ENCODE results near the gene EXOC8. TPM values are rescaled to one million over a fixed set of nuclear protein-coding genes. Genes with fewer than 3 reads are reported as not detected.

EXOC8 gene
- total RNA-seq, 1 experiment from 2014 or later: 12.6 TPM

DNA sequence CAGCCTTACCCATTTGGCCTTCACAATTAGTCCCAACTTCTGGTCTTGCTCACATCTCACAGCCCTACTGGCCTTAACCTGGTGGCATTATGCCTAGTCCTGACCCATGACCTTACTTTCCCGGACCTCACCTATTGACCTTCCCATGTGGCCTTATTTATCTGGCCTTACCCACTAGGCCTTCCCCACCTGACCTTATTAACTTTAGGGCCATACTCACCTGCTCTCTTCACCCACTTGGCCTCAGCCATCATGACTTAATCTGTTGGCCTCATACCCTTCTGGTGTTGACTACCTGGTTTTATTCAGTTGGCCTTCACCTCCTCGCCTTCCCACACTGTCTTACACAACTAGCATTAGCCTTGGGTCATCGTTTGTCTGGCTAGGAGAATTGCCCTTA is 35.7 kb downstream of the EXOC8 start:
- DNase-seq: no peak
- no peaks in the 10 kb centered on the region for H3K4me1 ChIP-seq (ENCODE audit: low read length)
- H3K79me2 ChIP-seq (ENCODE audit: low read length): no peaks in the 10 kb centered on the region

DNA sequence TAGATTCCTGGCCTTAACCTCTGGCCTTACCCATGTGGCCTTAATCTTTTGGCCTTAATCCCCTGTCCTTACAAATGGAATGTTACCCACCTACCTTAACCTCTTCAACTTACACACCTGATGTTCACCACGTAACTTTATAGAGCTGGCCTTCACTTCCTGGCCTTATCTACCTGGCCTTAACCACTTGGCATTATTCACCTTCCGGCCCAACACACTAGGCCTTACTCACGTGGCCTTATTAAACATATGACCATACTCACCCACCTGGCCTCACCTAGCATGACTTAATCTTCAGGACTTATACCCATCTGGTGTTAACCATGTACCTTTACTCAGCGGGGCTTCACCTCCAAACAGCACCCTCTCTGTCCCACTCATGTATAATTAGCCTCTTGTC is 41.7 kb downstream of the EXOC8 start:
- no peaks in the 10 kb centered on the region for H4K20me1 ChIP-seq (ENCODE audit: insufficient read depth, low read depth, low read length)
- no peak overlapping the region for H2AFZ ChIP-seq (ENCODE audit: low read length)
- H3K4me2 ChIP-seq (ENCODE audit: low read depth, low read length, poor library complexity, severe bottlenecking): no peak overlapping the region
- H3K27ac ChIP-seq (ENCODE audit: low read length): no peak overlapping the region
- H3K9me2 ChIP-seq (replicated peaks; ENCODE audit: insufficient read depth, low read length): no peaks in the 10 kb centered on the region; the same call in 1 of the 2 replicates
- no peaks in the 10 kb centered on the region for H3K9me3 ChIP-seq (ENCODE audit: low read length)
- no peaks in the 10 kb centered on the region for H3K4me1 ChIP-seq (ENCODE audit: low read length)
- H3K9ac ChIP-seq (ENCODE audit: low read length): no peak overlapping the region
- H3K36me3 ChIP-seq (ENCODE audit: insufficient read depth, low read length): no peaks in the 10 kb centered on the region
- no peaks in the 10 kb centered on the region for H3K79me2 ChIP-seq (ENCODE audit: low read length)
- DNase-seq: no peak
- H3K27me3 ChIP-seq (ENCODE audit: low read length): no peaks in the 10 kb centered on the region
- H3K4me3 ChIP-seq (ENCODE audit: low read length): no peak overlapping the region

More for the DNA sequence above, 35.7 kb downstream of the EXOC8 start:
- H3K9me3 ChIP-seq (ENCODE audit: low read length): no peaks in the 10 kb centered on the region
- no peaks in the 10 kb centered on the region for H3K27me3 ChIP-seq (ENCODE audit: low read length)
- no peaks in the 10 kb centered on the region for H4K20me1 ChIP-seq (ENCODE audit: insufficient read depth, low read depth, low read length)
- H3K9ac ChIP-seq (ENCODE audit: low read length): no peak overlapping the region
- H3K4me3 ChIP-seq (ENCODE audit: low read length): no peak overlapping the region
- no peak overlapping the region for H2AFZ ChIP-seq (ENCODE audit: low read length)
- H3K27ac ChIP-seq (ENCODE audit: low read length): no peak overlapping the region
- no peaks in the 10 kb centered on the region for H3K36me3 ChIP-seq (ENCODE audit: insufficient read depth, low read length)
- no peak overlapping the region for H3K4me2 ChIP-seq (ENCODE audit: low read depth, low read length, poor library complexity, severe bottlenecking)
- H3K9me2 ChIP-seq (replicated peaks; ENCODE audit: insufficient read depth, low read length): peaks cover 3% of the 10 kb centered on the region; the same call in 1 of the 2 replicates

- Histone ChIP-seq H4K20me1 (ENCODE audit: insufficient read depth, low read depth, low read length) (no peaks in the 10 kb centered on the region), H3K4me2 (ENCODE audit: low read depth, low read length, poor library complexity, severe bottlenecking) (no peak overlapping the region), H3K27me3 (ENCODE audit: low read length) (no peaks in the 10 kb centered on the region), H3K4me3 (ENCODE audit: low read length) (no peak overlapping the region), H3K36me3 (ENCODE audit: insufficient read depth, low read length) (no peaks in the 10 kb centered on the region), H3K9me2 (replicated peaks; ENCODE audit: insufficient read depth, low read length) (no peaks in the 10 kb centered on the region), H2AFZ (ENCODE audit: low read length) (no peak overlapping the region), H3K9ac (ENCODE audit: low read length) (no peak overlapping the region), H3K9me3 (ENCODE audit: low read length) (no peaks in the 10 kb centered on the region), H3K79me2 (ENCODE audit: low read length) (no peaks in the 10 kb centered on the region), H3K4me1 (ENCODE audit: low read length) (peaks cover 11% of the 10 kb centered on the region), H3K27ac (ENCODE audit: low read length) (no peak overlapping the region)
- peak; percentile 46 for DNase-seq
Measured at GRCh38 chr1:231286603-231287002, 51.0 kb downstream of the EXOC8 start.

DNA sequence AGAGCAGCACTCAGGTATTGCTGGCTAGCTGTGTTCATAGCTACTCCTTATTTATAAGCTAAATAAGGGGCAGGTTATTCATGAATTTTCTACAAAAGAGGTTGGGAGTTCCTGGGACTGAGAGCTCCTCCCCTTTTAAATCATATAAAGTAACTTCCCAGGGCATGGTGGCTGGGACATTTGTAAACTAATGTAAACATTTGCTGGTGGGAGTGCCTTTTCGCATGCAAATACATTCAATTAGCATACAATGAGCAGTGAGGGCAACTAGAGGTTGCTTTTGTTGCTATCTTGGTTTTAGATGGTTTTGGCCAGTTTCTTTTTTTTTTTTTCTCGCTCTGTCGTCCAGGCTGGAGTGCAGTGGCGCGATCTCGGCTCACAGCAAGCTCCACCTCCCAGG is 53.2 kb downstream of the EXOC8 start:
- no peaks in the 10 kb centered on the region for H3K9me2 ChIP-seq (replicated peaks; ENCODE audit: insufficient read depth, low read length)
- H3K4me3 ChIP-seq (ENCODE audit: low read length): no peak overlapping the region
- no peaks in the 10 kb centered on the region for H3K79me2 ChIP-seq (ENCODE audit: low read length)
- no peaks in the 10 kb centered on the region for H4K20me1 ChIP-seq (ENCODE audit: insufficient read depth, low read depth, low read length)
- H3K9me3 ChIP-seq (ENCODE audit: low read length): no peaks in the 10 kb centered on the region
- H3K36me3 ChIP-seq (ENCODE audit: insufficient read depth, low read length): no peaks in the 10 kb centered on the region
- no peaks in the 10 kb centered on the region for H3K27me3 ChIP-seq (ENCODE audit: low read length)
- no peak overlapping the region for H3K9ac ChIP-seq (ENCODE audit: low read length)
- no peak for DNase-seq
- H3K27ac ChIP-seq (ENCODE audit: low read length): no peak overlapping the region
- H3K4me1 ChIP-seq (ENCODE audit: low read length): peaks cover 11% of the 10 kb centered on the region
- H2AFZ ChIP-seq (ENCODE audit: low read length): no peak overlapping the region
- no peak overlapping the region for H3K4me2 ChIP-seq (ENCODE audit: low read depth, low read length, poor library complexity, severe bottlenecking)

Other genes starting within 250 kb of the EXOC8 start
- gene TRIM67, start 175.8 kb downstream of the EXOC8 start, total RNA-seq (2014; rRNA removed; shearing (Covaris generic); ENCODE audit: low replicate concordance): not detected in 2 replicates
- 32.6 and 36.0 TPM in 2 replicates for gene GNPAT, start 96.6 kb downstream of the EXOC8 start, total RNA-seq (2014; rRNA removed; shearing (Covaris generic); ENCODE audit: low replicate concordance)
- gene SPRTN, start 441 bp upstream of the EXOC8 start, total RNA-seq (2014; rRNA removed; shearing (Covaris generic); ENCODE audit: low replicate concordance): 17.4 and 18.9 TPM in 2 replicates
- gene EGLN1, start 84.4 kb upstream of the EXOC8 start, total RNA-seq (2014; rRNA removed; shearing (Covaris generic); ENCODE audit: low replicate concordance): 48.3 and 59.0 TPM in 2 replicates
- gene TSNAX, start 190.8 kb upstream of the EXOC8 start, total RNA-seq (2014; rRNA removed; shearing (Covaris generic); ENCODE audit: low replicate concordance): 29.0 and 45.4 TPM in 2 replicates